K562 (cell line): ENCODE data around the gene KIF3A. TPM values are rescaled to one million over a fixed set of nuclear protein-coding genes. Genes with fewer than 3 reads are reported as not detected.
A peak's percentile ranks its signal among the peaks of the same experiment; 100 is the strongest.

Experiments used
- ATAC-seq: fragments of 200-7000 bp; cut with Tn5 transposase; 3 replicates; pipeline ENCODE4 v1.9.1; 2020; ENCODE audit warnings: moderate library complexity
- BruUV-seq: library from RNA; stranded (reverse); fragments of 400-500 nt; replicated peaks from 2 replicates; lab custom pipeline; 2021; lab: Mats Ljungman, UMichigan
- CTCF ChIA-PET: fragments of 300-600 bp; formaldehyde crosslinking; extraction: SDS; loops from one replicate; lab custom pipeline; 2021; ENCODE audit warnings: low intra/inter-chr PET ratio; lab: Yijun Ruan, JAX
- POLR2A ChIA-PET: fragments of 300-600, 350-650 bp; sonication (Branson Sonifier 250); formaldehyde crosslinking; extraction: SDS; loops from one replicate; lab custom pipeline; 2021; ENCODE audit warnings: antibody characterized with exemption, inconsistent platforms; lab: Yijun Ruan, JAX
- DNase-seq, 4 experiments: peaks; one replicate each; pipeline versions ENCODE4 v3.0.0 to v3.0.0-alpha.2; 2011 to 2018; ENCODE audit warnings: low spot score in 3 of 4, mixed read lengths in 3 of 4; ENCODE audit errors: extremely low read depth in 1 of 4
- FAIRE-seq: peaks from 2 replicates; lab custom pipeline; 2011; peaks lifted over from hg19 to GRCh38; lab: Jason Lieb, UNC
- H2AFZ ChIP-seq: 2 replicates; pipeline ENCODE4 v1.6.0; 2011; ENCODE audit warnings: low read depth, low read length, control low read depth, inconsistent platforms
- H3K27ac ChIP-seq: fragments of 200-600 bp; 3 replicates; pipeline ENCODE4 v1.8.0; 2011; ENCODE audit warnings: low read depth, mild to moderate bottlenecking, control low read depth, inconsistent platforms, low read length, moderate library complexity, mixed read lengths; ENCODE audit errors: extremely low read depth
- H3K27me3 ChIP-seq, 2 experiments: fragments of 300-600 bp in 1 of 2; 2 replicates in 1 of 2; 3 replicates in 1 of 2; pipeline versions ENCODE4 v1.6.0 to v1.8.0; 2011; ENCODE audit warnings: inconsistent platforms in 2 of 2, low read length in 2 of 2, mild to moderate bottlenecking in 1 of 2, mixed read lengths in 1 of 2, moderate library complexity in 1 of 2; ENCODE audit not compliant: control insufficient read depth in 2 of 2, insufficient read depth in 2 of 2
- H3K36me3 ChIP-seq: fragments of 300-600 bp; 3 replicates; pipeline ENCODE4 v1.8.0; 2011; ENCODE audit warnings: mild to moderate bottlenecking, low read length, inconsistent platforms; ENCODE audit not compliant: control insufficient read depth, insufficient read depth
- H3K4me1 ChIP-seq, 2 experiments: fragments of 200-600 bp in 1 of 2; replicated peaks in 1 of 2; 2 replicates in 1 of 2; 3 replicates in 1 of 2; pipeline versions ENCODE4 v1.5.1 to v1.8.0; 2011; ENCODE audit warnings: inconsistent platforms in 2 of 2, low read length in 2 of 2, mild to moderate bottlenecking in 1 of 2, mixed read lengths in 1 of 2, moderate library complexity in 1 of 2; ENCODE audit not compliant: control insufficient read depth in 2 of 2, insufficient read depth in 2 of 2
- H3K4me2 ChIP-seq: 2 replicates; pipeline ENCODE4 v1.6.1; 2011; ENCODE audit warnings: low read length, control low read depth, inconsistent platforms, mixed read lengths; ENCODE audit not compliant: insufficient read depth
- H3K4me3 ChIP-seq: fragments of 200-600 bp; sonication (generic), shearing (Covaris generic); 2 replicates; pipeline ENCODE4 v1.5.1; 2016; ENCODE audit warnings: control low read depth, inconsistent platforms
- H3K79me2 ChIP-seq: fragments of 200-600 bp; 3 replicates; pipeline ENCODE4 v1.8.0; 2011; ENCODE audit warnings: low read length, inconsistent platforms; ENCODE audit not compliant: control insufficient read depth, insufficient read depth
- H3K9ac ChIP-seq, 2 experiments: 2 replicates each; pipeline versions ENCODE4 v1.6.0 to v1.6.1; 2011; ENCODE audit warnings: low read depth in 2 of 2, low read length in 2 of 2, control low read depth in 1 of 2, inconsistent platforms in 1 of 2, mild to moderate bottlenecking in 1 of 2, mixed read lengths in 1 of 2; ENCODE audit not compliant: insufficient read depth in 1 of 2
- H3K9me1 ChIP-seq: one replicate; pipeline ENCODE4 v1.6.0; 2011; ENCODE audit warnings: inconsistent platforms, mild to moderate bottlenecking, low read length, moderate library complexity; ENCODE audit not compliant: control insufficient read depth, insufficient read depth
- H3K9me3 ChIP-seq: replicated peaks from 2 replicates; pipeline ENCODE4 v1.5.1; 2011; ENCODE audit warnings: low read depth, low read length, inconsistent platforms; ENCODE audit not compliant: control insufficient read depth, insufficient read depth
- H4K20me1 ChIP-seq: replicated peaks from 2 replicates; pipeline ENCODE4 v1.6.1; 2011; ENCODE audit warnings: low read length, inconsistent platforms, mixed read lengths; ENCODE audit not compliant: control insufficient read depth, insufficient read depth
- ARID1B ChIP-seq: fragments of 450-650 bp; IDR thresholded peaks from 2 replicates; pipeline ENCODE4 v1.6.1; 2016; ENCODE audit warnings: antibody characterized with exemption, mild to moderate bottlenecking, inconsistent platforms
- CBFA2T3 ChIP-seq: fragments of 450-650 bp; IDR thresholded peaks from 2 replicates; pipeline ENCODE4 v1.6.1; 2017
- CBX8 ChIP-seq: fragments of 200-600 bp; sonication (generic); IDR thresholded peaks from 2 replicates; pipeline ENCODE4 v1.6.1; 2012; ENCODE audit warnings: borderline replicate concordance, mixed run types, low read depth, mild to moderate bottlenecking, moderate library complexity, mixed read lengths, low read length, control low read depth, inconsistent platforms; ENCODE audit not compliant: poor library complexity, severe bottlenecking; ENCODE audit errors: extremely low read depth
- GATA2 ChIP-seq: sonication (generic); formaldehyde crosslinking; IDR thresholded peaks from 2 replicates; pipeline ENCODE4 v1.4.0; 2020; ENCODE audit warnings: mild to moderate bottlenecking, missing genetic modification reagents
- MTA2 ChIP-seq: fragments of 450-650 bp; IDR thresholded peaks from 2 replicates; pipeline ENCODE4 v1.6.1; 2016; ENCODE audit warnings: low read depth
- NFYB ChIP-seq: IDR thresholded peaks from 2 replicates; pipeline ENCODE4 v1.6.1; 2011; ENCODE audit warnings: mild to moderate bottlenecking, moderate library complexity; ENCODE audit not compliant: insufficient read length; ENCODE audit errors: extremely low read depth
- ZFX ChIP-seq: sonication (generic); formaldehyde crosslinking; IDR thresholded peaks from 2 replicates; pipeline ENCODE4 v1.8.0; 2022; ENCODE audit warnings: mild to moderate bottlenecking, missing genetic modification reagents, moderate library complexity
- ZNF695 ChIP-seq: fragments of 450-650 bp; formaldehyde crosslinking; IDR thresholded peaks from 2 replicates; pipeline ENCODE4 v1.4.0; 2020; ENCODE audit warnings: mild to moderate bottlenecking, moderate library complexity
- WGBS: fragments of 100-300 bp; shearing (Covaris generic); methylation state at CpG from one replicate; pipeline ENCODE4 v1.1.6; 2016; ENCODE audit warnings: low coverage, mixed read lengths; ENCODE audit not compliant: insufficient coverage; ENCODE audit errors: missing lambda C conversion rate; 5-methylcytosine and 5-hydroxymethylcytosine counted together
- in situ Hi-C: fragments of 300-500 bp; cut with MboI; formaldehyde crosslinking; loops from 4 replicates; pipeline ENCODE4 v1.15.0; 2018; ENCODE audit warnings: inconsistent platforms, mixed read lengths
- intact Hi-C: fragments of 100-400 bp; cut with micrococcal nuclease; formaldehyde crosslinking; loops from 2 replicates; pipeline ENCODE4 v1.14.2; 2022
- polyA plus RNA-seq, 8 experiments: library from polyadenylated mRNA; depleted of rRNA in 4 of 8; stranded (reverse) in 5 of 8; unstranded in 3 of 8; fragments of >200 nt; fragmentation: Nextera tagmentation in 2 of 8; fragmentation: Illumina TruSeq in 1 of 8; extraction: Ambion mirVana in 2 of 8; extraction: Trizol in 1 of 8; gene quantifications; 2 replicates each; pipeline versions ENCODE4 v1.2.1 to v1.2.3, GENCODE V29; 2011 to 2014; ENCODE audit warnings: inconsistent platforms in 1 of 8, missing spikeins in 1 of 8
- total RNA-seq, 7 experiments: library from RNA; depleted of rRNA in 6 of 7; stranded (reverse); fragments of >200 nt in 6 of 7; fragmentation: Illumina TruSeq in 2 of 7; extraction: Trizol in 2 of 7; gene quantifications; 2 replicates each; pipeline versions ENCODE4 v1.2.1 to v1.2.3, GENCODE V29; 2011 to 2021; ENCODE audit warnings: low replicate concordance in 1 of 7

Gene KIF3A
- total and polyA plus RNA-seq, 9 of the 15 experiments (the other 6 are each of a cell fraction or from before 2014, with no cell fraction given), result 1.5 to 7.8 (median 6.0) TPM

- TF ChIP-seq CBX8 (no peak), MTA2 (no peak), NFYB (no peak), GATA2 (CRISPR knock-in tag) (peak; percentile 32; the same call in 1 of the 2 replicates)
- TF ChIP-seq, all 486 proteins: peak for 5
Observed at GRCh38 chr5:132673939-132674630, 63.3 kb downstream of the KIF3A start, which contains the start of gene IL4 (continued).

GRCh38 chr5:132673488-132673887, 63.9 kb downstream of the KIF3A start:
- Histone ChIP-seq H3K4me3 (no peak overlapping the region), H3K4me1 (peaks cover 22 to 40% of the 10 kb centered on the region in 2 experiments; a peak in 4 of 5 replicates), H3K27ac (no peak overlapping the region), H3K9me3 (no peaks in the 10 kb centered on the region), H3K27me3 (no peaks in the 10 kb centered on the region), H3K79me2 (no peaks in the 10 kb centered on the region), H3K9me1 (no peaks in the 10 kb centered on the region), H3K9ac (peak overlapping the region in 1 of 2 experiments; percentile 54; a peak in 1 of 4 replicates), H2AFZ (peak overlapping the region; percentile 85), H3K36me3 (no peaks in the 10 kb centered on the region), H4K20me1 (no peaks in the 10 kb centered on the region), H3K4me2 (no peak overlapping the region)
- FAIRE-seq (no peak), DNase-seq (no peak), ATAC-seq (peak; percentile 7; the same call in 2 of the 3 replicates)
- intact Hi-C loops, result loop anchor here (10.0 kb wide), 1 partner anchor 211 kb away; no protein-coding TSS in a partner anchor
- no TSS peak for BruUV-seq
- in situ Hi-C loops, result no loop called here
- TF ChIP-seq CBFA2T3, result peak; percentile 42
- no peak for TF ChIP-seq ZNF695 (CRISPR knock-in tag)
- TF ChIP-seq ARID1B, result 0 out of 2 replicates have a peak, but pooled peaks have one; percentile 22
- TF ChIP-seq ZFX, result peak; percentile 25; the same call in 1 of the 2 replicates
- WGBS, result 20% methylated on average over 1 of the region's 1 CpG
- ChIA-PET POLR2A (interaction anchor here (2.2 kb wide), 1 partner anchor 9 kb away, joined by 12 read pairs; no protein-coding TSS in a partner anchor), CTCF (no interaction called here)
